HepG2 (cell line): ENCODE measurements around the gene FGFR1OP2. TPM values are rescaled to one million over a fixed set of nuclear protein-coding genes. Genes with fewer than 3 reads are reported as not detected.

Experiments
- CREM ChIP-seq, 2 experiments: sonication (generic) in 1 of 2; formaldehyde crosslinking in 1 of 2; IDR thresholded peaks; 2 replicates each; pipeline versions ENCODE4 v1.4.0 to v1.6.1; 2016 to 2020; ENCODE audit warnings: antibody characterized with exemption in 1 of 2, mild to moderate bottlenecking in 1 of 2, missing genetic modification reagents in 1 of 2
- GATAD2A ChIP-seq: IDR thresholded peaks from 2 replicates; pipeline ENCODE4 v1.6.1; 2016
- KLF6 ChIP-seq: IDR thresholded peaks from 2 replicates; pipeline ENCODE4 v1.8.0; 2016; ENCODE audit warnings: missing biosample characterization, missing genetic modification reagents
- MIXL1 ChIP-seq: IDR thresholded peaks from 2 replicates; pipeline ENCODE4 v1.6.1; 2016
- MYC ChIP-seq: sonication (generic); formaldehyde crosslinking; IDR thresholded peaks from 2 replicates; pipeline ENCODE4 v1.9.0; 2021; ENCODE audit warnings: missing genetic modification reagents, borderline replicate concordance
- PHF5A ChIP-seq: IDR thresholded peaks from one replicate; pipeline ENCODE4 v1.6.1; 2018; ENCODE audit warnings: low read depth, missing genetic modification reagents; ENCODE audit not compliant: unreplicated experiment
- PRPF4 ChIP-seq: fragments of 200-400 bp; formaldehyde crosslinking; IDR thresholded peaks from 2 replicates; pipeline ENCODE4 v1.6.1; 2016; ENCODE audit warnings: low read length, low read depth; ENCODE audit not compliant: poor library complexity, severe bottlenecking
- TFE3 ChIP-seq: IDR thresholded peaks from 2 replicates; pipeline ENCODE4 v1.6.1; 2016
- ZBTB38 ChIP-seq: sonication (generic); formaldehyde crosslinking; IDR thresholded peaks from 2 replicates; pipeline ENCODE4 v1.5.1; 2020; ENCODE audit warnings: mild to moderate bottlenecking, missing genetic modification reagents
- ZFP36L2 ChIP-seq: sonication (generic); formaldehyde crosslinking; IDR thresholded peaks from 2 replicates; pipeline ENCODE4 v1.4.0; 2020; ENCODE audit warnings: missing genetic modification reagents
- ZNF850 ChIP-seq: sonication (generic); formaldehyde crosslinking; conservative IDR thresholded peaks from 2 replicates; pipeline ENCODE4 v1.9.0; 2021; ENCODE audit warnings: mild to moderate bottlenecking, missing genetic modification reagents
- polyA plus RNA-seq, 8 experiments: library from polyadenylated mRNA; depleted of rRNA in 3 of 8; stranded (reverse) in 7 of 8; unstranded in 1 of 8; fragments of >200 nt; fragmentation: Illumina TruSeq in 4 of 8; extraction: Trizol in 4 of 8; gene quantifications; 2 replicates each; pipeline versions ENCODE4 v1.2.1 to v1.2.3, GENCODE V29; 2011 to 2016; ENCODE audit warnings: low read depth in 4 of 8, missing spikeins in 1 of 8, mixed read lengths in 1 of 8; ENCODE audit not compliant: insufficient read depth in 1 of 8
- total RNA-seq, 5 experiments: library from RNA; depleted of rRNA; stranded (reverse); fragments of >200 nt; fragmentation: Illumina TruSeq; extraction: Trizol; gene quantifications; 2 replicates each; pipeline ENCODE4 v1.2.3, GENCODE V29; 2016; ENCODE audit warnings: low read depth in 1 of 5
- TF ChIP-seq, protein P1 (sequence below): IDR thresholded peaks from 2 replicates; pipeline ENCODE4 v1.6.1; 2018; ENCODE audit warnings: missing genetic modification reagents, mild to moderate bottlenecking, missing compliant biosample characterization
- TF ChIP-seq, protein P2 (sequence below): sonication (generic); IDR thresholded peaks from 2 replicates; pipeline ENCODE4 v1.6.1; 2016; ENCODE audit warnings: low read depth, borderline replicate concordance
- TF ChIP-seq, protein P3 (sequence below): sonication (generic); formaldehyde crosslinking; conservative IDR thresholded peaks from 2 replicates; pipeline ENCODE4 v1.8.0; 2022; ENCODE audit warnings: low read depth, missing genetic modification reagents
- TF ChIP-seq, protein P4 (sequence below): sonication (generic); formaldehyde crosslinking; IDR thresholded peaks from 2 replicates; pipeline ENCODE4 v1.8.1; 2023; ENCODE audit warnings: mild to moderate bottlenecking, inconsistent platforms, moderate library complexity, missing genetic modification reagents, borderline replicate concordance
- TF ChIP-seq, protein P5 (sequence below): sonication (generic); formaldehyde crosslinking; IDR thresholded peaks from 2 replicates; pipeline ENCODE4 v1.4.0; 2020; ENCODE audit warnings: missing genetic modification reagents

The FGFR1OP2 gene
- total and polyA plus RNA-seq, 2 of the 13 experiments (the other 11 are each of a cell fraction or from before 2014, with no cell fraction given), result 18.3 to 38.1 TPM

DNA sequence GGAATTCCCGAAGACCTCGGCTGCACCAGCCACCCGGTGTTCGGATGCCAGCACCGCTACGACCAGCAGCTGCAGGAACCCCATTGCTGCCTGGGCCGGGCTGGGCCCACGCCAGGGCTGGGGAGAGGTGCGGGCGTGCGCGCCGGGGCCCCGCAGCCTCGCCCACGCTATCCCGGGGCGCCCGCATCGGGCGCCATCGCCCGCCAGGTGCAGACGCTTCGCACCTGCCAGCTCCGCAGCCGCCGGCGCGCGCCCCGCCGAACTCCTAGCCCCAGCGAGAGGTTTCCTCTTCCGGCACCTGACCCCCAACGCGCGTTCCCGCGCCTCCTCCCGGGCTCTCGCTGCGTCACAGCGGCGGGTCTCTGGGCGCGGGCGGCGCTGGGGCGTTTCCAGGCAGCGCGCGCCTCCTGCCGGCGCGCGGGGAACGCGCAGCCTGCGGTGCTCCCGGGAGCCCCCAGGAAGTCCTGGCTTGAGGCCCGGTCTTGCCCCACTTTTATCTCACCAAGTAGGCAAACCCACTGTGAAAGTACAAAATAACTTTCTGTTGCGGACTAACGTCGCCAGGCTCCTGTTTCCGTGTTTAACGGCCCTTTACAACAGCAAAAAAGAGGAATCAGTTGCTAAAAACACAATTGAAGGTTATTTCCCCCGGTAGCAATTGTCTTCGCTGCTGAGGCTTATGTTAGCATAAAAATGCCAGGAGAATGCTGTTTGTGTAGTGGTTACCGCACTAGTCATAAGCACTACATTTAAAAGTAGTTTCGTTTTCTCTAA lies 76.0 kb downstream of the FGFR1OP2 start, which contains the start of gene TM7SF3 (continued):
- TF ChIP-seq, protein P1, sequence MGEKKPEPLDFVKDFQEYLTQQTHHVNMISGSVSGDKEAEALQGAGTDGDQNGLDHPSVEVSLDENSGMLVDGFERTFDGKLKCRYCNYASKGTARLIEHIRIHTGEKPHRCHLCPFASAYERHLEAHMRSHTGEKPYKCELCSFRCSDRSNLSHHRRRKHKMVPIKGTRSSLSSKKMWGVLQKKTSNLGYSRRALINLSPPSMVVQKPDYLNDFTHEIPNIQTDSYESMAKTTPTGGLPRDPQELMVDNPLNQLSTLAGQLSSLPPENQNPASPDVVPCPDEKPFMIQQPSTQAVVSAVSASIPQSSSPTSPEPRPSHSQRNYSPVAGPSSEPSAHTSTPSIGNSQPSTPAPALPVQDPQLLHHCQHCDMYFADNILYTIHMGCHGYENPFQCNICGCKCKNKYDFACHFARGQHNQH (CRISPR knock-in tag), result no peak
- TF ChIP-seq ZBTB38 (peak; percentile 86), ZFP36L2 (CRISPR knock-in tag) (no peak), GATAD2A (peak; percentile 48; the same call in 1 of the 2 replicates), PHF5A (peak; percentile 26), ZNF850 (CRISPR knock-in tag) (no peak), MYC (CRISPR knock-in tag) (peak; percentile 70; the same call in 1 of the 2 replicates), PRPF4 (no peak), TFE3 (CRISPR knock-in tag) (peak; percentile 58; the same call in 1 of the 2 replicates), CREM (IDR thresholded peaks at IDR 0.05) (no peak), CREM (CRISPR knock-in tag; IDR thresholded peaks at IDR 0.05) (no peak), MIXL1 (CRISPR knock-in tag) (no peak), KLF6 (CRISPR knock-in tag) (peak; percentile 83)
- TF ChIP-seq, protein P2, sequence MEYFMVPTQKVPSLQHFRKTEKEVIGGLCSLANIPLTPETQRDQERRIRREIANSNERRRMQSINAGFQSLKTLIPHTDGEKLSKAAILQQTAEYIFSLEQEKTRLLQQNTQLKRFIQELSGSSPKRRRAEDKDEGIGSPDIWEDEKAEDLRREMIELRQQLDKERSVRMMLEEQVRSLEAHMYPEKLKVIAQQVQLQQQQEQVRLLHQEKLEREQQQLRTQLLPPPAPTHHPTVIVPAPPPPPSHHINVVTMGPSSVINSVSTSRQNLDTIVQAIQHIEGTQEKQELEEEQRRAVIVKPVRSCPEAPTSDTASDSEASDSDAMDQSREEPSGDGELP, result no peak; the same call in 1 of the 2 replicates
- TF ChIP-seq, protein P3, sequence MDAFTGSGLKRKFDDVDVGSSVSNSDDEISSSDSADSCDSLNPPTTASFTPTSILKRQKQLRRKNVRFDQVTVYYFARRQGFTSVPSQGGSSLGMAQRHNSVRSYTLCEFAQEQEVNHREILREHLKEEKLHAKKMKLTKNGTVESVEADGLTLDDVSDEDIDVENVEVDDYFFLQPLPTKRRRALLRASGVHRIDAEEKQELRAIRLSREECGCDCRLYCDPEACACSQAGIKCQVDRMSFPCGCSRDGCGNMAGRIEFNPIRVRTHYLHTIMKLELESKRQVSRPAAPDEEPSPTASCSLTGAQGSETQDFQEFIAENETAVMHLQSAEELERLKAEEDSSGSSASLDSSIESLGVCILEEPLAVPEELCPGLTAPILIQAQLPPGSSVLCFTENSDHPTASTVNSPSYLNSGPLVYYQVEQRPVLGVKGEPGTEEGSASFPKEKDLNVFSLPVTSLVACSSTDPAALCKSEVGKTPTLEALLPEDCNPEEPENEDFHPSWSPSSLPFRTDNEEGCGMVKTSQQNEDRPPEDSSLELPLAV, result no peak
- TF ChIP-seq, protein P4, sequence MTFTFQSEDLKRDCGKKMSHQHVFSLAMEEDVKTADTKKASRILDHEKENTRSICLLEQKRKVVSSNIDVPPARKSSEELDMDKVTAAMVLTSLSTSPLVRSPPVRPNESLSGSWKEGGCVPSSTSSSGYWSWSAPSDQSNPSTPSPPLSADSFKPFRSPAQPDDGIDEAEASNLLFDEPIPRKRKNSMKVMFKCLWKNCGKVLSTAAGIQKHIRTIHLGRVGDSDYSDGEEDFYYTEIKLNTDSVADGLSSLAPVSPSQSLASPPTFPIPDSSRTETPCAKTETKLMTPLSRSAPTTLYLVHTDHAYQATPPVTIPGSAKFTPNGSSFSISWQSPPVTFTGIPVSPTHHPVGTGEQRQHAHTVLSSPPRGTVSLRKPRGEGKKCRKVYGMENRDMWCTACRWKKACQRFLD, result peak; percentile 43; the same call in 1 of the 2 replicates
- TF ChIP-seq, protein P5, sequence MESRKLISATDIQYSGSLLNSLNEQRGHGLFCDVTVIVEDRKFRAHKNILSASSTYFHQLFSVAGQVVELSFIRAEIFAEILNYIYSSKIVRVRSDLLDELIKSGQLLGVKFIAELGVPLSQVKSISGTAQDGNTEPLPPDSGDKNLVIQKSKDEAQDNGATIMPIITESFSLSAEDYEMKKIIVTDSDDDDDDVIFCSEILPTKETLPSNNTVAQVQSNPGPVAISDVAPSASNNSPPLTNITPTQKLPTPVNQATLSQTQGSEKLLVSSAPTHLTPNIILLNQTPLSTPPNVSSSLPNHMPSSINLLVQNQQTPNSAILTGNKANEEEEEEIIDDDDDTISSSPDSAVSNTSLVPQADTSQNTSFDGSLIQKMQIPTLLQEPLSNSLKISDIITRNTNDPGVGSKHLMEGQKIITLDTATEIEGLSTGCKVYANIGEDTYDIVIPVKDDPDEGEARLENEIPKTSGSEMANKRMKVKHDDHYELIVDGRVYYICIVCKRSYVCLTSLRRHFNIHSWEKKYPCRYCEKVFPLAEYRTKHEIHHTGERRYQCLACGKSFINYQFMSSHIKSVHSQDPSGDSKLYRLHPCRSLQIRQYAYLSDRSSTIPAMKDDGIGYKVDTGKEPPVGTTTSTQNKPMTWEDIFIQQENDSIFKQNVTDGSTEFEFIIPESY, result no peak
